Astrocyte of the spinal cord (primary cell): Measurements from ENCODE around the gene TERT.

Source experiments
- DNase-seq: peaks from one replicate; pipeline ENCODE4 v3.0.0; 2011; ENCODE audit warnings: low read depth, low spot score
- H3K4me3 ChIP-seq: 2 replicates; pipeline ENCODE4 v1.5.1; 2011; ENCODE audit warnings: low read depth, mild to moderate bottlenecking, low read length, moderate library complexity
- CTCF ChIP-seq: IDR thresholded peaks from 2 replicates; pipeline ENCODE4 v1.5.1; 2012; ENCODE audit warnings: low read depth, mild to moderate bottlenecking, low read length, inconsistent platforms
- in situ Hi-C: cut with HindIII; loops from 2 replicates; pipeline ENCODE4 v1.10.0; 2017; ENCODE audit warnings: low sequenced_read_pairs

The TERT gene

GRCh38 chr5:1338506-1339070, 43.7 kb upstream of the TERT start:
- no peak overlapping the region for H3K4me3 ChIP-seq
- TF ChIP-seq CTCF, result no peak
- in situ Hi-C loops, result no loop called here
- no peak for DNase-seq

- TF ChIP-seq CTCF, result no peak
- in situ Hi-C loops, result no loop called here
- DNase-seq, result no peak
- H3K4me3 ChIP-seq, result no peak overlapping the region
These were observed 43.3 kb upstream of the TERT start for GRCh38 chr5:1338196-1338490.

GRCh38 chr5:1337489-1338195, 42.8 kb upstream of the TERT start:
- DNase-seq, result no peak
- H3K4me3 ChIP-seq, result no peak overlapping the region
- TF ChIP-seq CTCF, result no peak
- in situ Hi-C loops, result no loop called here

GRCh38 chr5:1336749-1337488, 42.1 kb upstream of the TERT start:
- TF ChIP-seq CTCF, result no peak
- H3K4me3 ChIP-seq, result no peak overlapping the region
- DNase-seq, result no peak
- in situ Hi-C loops, result no loop called here

GRCh38 chr5:1336106-1336561, 41.3 kb upstream of the TERT start:
- no peak for TF ChIP-seq CTCF
- H3K4me3 ChIP-seq, result no peak overlapping the region
- in situ Hi-C loops, result no loop called here
- no peak for DNase-seq

GRCh38 chr5:1335540-1336095, 40.8 kb upstream of the TERT start:
- DNase-seq, result no peak
- no peak for TF ChIP-seq CTCF
- in situ Hi-C loops, result no loop called here
- H3K4me3 ChIP-seq, result no peak overlapping the region
